IMR-90 (cell line): ENCODE results near the gene CYP46A1. TPM values are rescaled to one million over a fixed set of nuclear protein-coding genes. Genes with fewer than 3 reads are reported as not detected.

Experiments
- ATAC-seq: fragments of 200-7000 bp; cut with Tn5 transposase; 2 replicates; pipeline ENCODE4 v1.9.1; 2020; ENCODE audit warnings: low read depth, mild to moderate bottlenecking, moderate library complexity
- BruUV-seq: library from RNA; stranded (reverse); fragments of 400-500 nt; replicated peaks from 2 replicates; lab custom pipeline; 2021; lab: Mats Ljungman, UMichigan
- CTCF ChIA-PET: fragments of 300-600 bp; formaldehyde crosslinking; extraction: SDS; loops from one replicate; lab custom pipeline; 2021; ENCODE audit warnings: antibody characterized with exemption; lab: Yijun Ruan, JAX
- POLR2A ChIA-PET: fragments of 300-600 bp; sonication (Branson Sonifier 250); formaldehyde crosslinking; loops from one replicate; lab custom pipeline; 2022; ENCODE audit warnings: antibody characterized with exemption; ENCODE audit not compliant: unreplicated experiment; lab: Charles Lee
- DNase-seq: peaks from one replicate; pipeline ENCODE4 v3.0.0; 2013
- H2AFZ ChIP-seq: replicated peaks from 2 replicates; pipeline ENCODE3; 2013; ENCODE audit warnings: low read length, mild to moderate bottlenecking; ENCODE audit not compliant: poor library complexity
- H2AK5ac ChIP-seq: 2 replicates; pipeline ENCODE4 v1.6.1; 2013; ENCODE audit warnings: low read depth, low read length, inconsistent platforms
- H2AK9ac ChIP-seq: replicated peaks from 2 replicates; pipeline ENCODE3; 2013; ENCODE audit warnings: mild to moderate bottlenecking, low read depth, low read length, moderate library complexity; ENCODE audit not compliant: poor library complexity
- H2BK120ac ChIP-seq: 2 replicates; pipeline ENCODE4 v1.6.1; 2013; ENCODE audit warnings: low read depth, low read length, inconsistent platforms
- H2BK15ac ChIP-seq: 3 replicates; pipeline ENCODE4 v1.6.1; 2013; ENCODE audit warnings: low read depth, low read length, inconsistent platforms
- H2BK20ac ChIP-seq: 2 replicates; pipeline ENCODE4 v1.6.1; 2013; ENCODE audit warnings: low read depth, mild to moderate bottlenecking, inconsistent platforms, low read length, moderate library complexity
- H2BK5ac ChIP-seq: 2 replicates; pipeline ENCODE4 v1.6.1; 2013; ENCODE audit warnings: mild to moderate bottlenecking, low read depth, low read length, inconsistent platforms; ENCODE audit not compliant: poor library complexity, severe bottlenecking
- H3K14ac ChIP-seq: replicated peaks from 2 replicates; pipeline ENCODE4 v1.6.1; 2013; ENCODE audit warnings: low read depth, low read length, inconsistent platforms
- H3K18ac ChIP-seq: 2 replicates; pipeline ENCODE4 v1.6.1; 2013; ENCODE audit warnings: low read depth, low read length, control low read depth
- H3K23ac ChIP-seq: 2 replicates; pipeline ENCODE4 v1.6.1; 2013; ENCODE audit warnings: low read depth, low read length, inconsistent platforms
- H3K27ac ChIP-seq: 2 replicates; pipeline ENCODE4 v1.5.1; 2013; ENCODE audit warnings: mild to moderate bottlenecking, control low read depth, low read length; ENCODE audit not compliant: insufficient read depth
- H3K27me3 ChIP-seq: 2 replicates; pipeline ENCODE4 v1.6.1; 2013; ENCODE audit warnings: low read length; ENCODE audit not compliant: control insufficient read depth, insufficient read depth
- H3K36me3 ChIP-seq: 2 replicates; pipeline ENCODE4 v1.6.1; 2013; ENCODE audit warnings: low read length, mixed read lengths; ENCODE audit not compliant: control insufficient read depth, insufficient read depth
- H3K4ac ChIP-seq: 2 replicates; pipeline ENCODE4 v1.6.1; 2013; ENCODE audit warnings: low read depth, low read length, inconsistent platforms
- H3K4me1 ChIP-seq: 2 replicates; pipeline ENCODE4 v1.6.1; 2013; ENCODE audit warnings: low read length, mixed read lengths; ENCODE audit not compliant: control insufficient read depth, insufficient read depth
- H3K4me2 ChIP-seq: 2 replicates; pipeline ENCODE4 v1.6.1; 2013; ENCODE audit warnings: low read depth, mild to moderate bottlenecking, control low read depth, low read length, moderate library complexity
- H3K4me3 ChIP-seq: 2 replicates; pipeline ENCODE4 v1.5.1; 2013; ENCODE audit warnings: low read depth, mild to moderate bottlenecking, control low read depth, low read length, moderate library complexity; ENCODE audit not compliant: insufficient read depth
- H3K56ac ChIP-seq: 2 replicates; pipeline ENCODE4 v1.6.1; 2013; ENCODE audit warnings: low read length, inconsistent platforms; ENCODE audit not compliant: insufficient read depth; ENCODE audit errors: extremely low read depth
- H3K79me1 ChIP-seq, 2 experiments: 2 replicates each; pipeline ENCODE4 v1.6.1; 2013; ENCODE audit warnings: low read length in 2 of 2, inconsistent platforms in 1 of 2, low read depth in 1 of 2
- H3K9ac ChIP-seq: 2 replicates; pipeline ENCODE4 v1.6.1; 2013; ENCODE audit warnings: low read depth, low read length, control low read depth
- H3K9me1 ChIP-seq: 2 replicates; pipeline ENCODE4 v1.6.1; 2013; ENCODE audit warnings: low read length, inconsistent platforms; ENCODE audit not compliant: insufficient read depth
- H3K9me3 ChIP-seq: 2 replicates; pipeline ENCODE4 v1.6.1; 2013; ENCODE audit warnings: low read length; ENCODE audit not compliant: control insufficient read depth, insufficient read depth
- H4K20me1 ChIP-seq: 2 replicates; pipeline ENCODE4 v1.6.1; 2013; ENCODE audit warnings: low read length, inconsistent platforms; ENCODE audit not compliant: insufficient read depth
- H4K5ac ChIP-seq: 2 replicates; pipeline ENCODE4 v1.6.1; 2013; ENCODE audit warnings: mild to moderate bottlenecking, low read depth, low read length, control low read depth
- H4K8ac ChIP-seq, 2 experiments: 2 replicates each; pipeline ENCODE4 v1.6.1; 2013; ENCODE audit warnings: low read depth in 2 of 2, low read length in 2 of 2, control low read depth in 1 of 2, inconsistent platforms in 1 of 2
- H4K91ac ChIP-seq: 2 replicates; pipeline ENCODE4 v1.6.1; 2013; ENCODE audit warnings: low read depth, low read length, inconsistent platforms; ENCODE audit not compliant: insufficient read depth
- BHLHE40 ChIP-seq: fragments of 150-350 bp; IDR thresholded peaks from 2 replicates; pipeline ENCODE4 v1.6.1; 2016; ENCODE audit warnings: mild to moderate bottlenecking, low read depth, low read length
- CEBPB ChIP-seq: IDR thresholded peaks from 2 replicates; pipeline ENCODE4 v1.6.1; 2012; ENCODE audit warnings: low read depth, low read length, improper control_type of control experiment
- CHD1 ChIP-seq: IDR thresholded peaks from 2 replicates; pipeline ENCODE4 v1.6.1; 2012; ENCODE audit warnings: low read depth, low read length, improper control_type of control experiment
- CTCF ChIP-seq: conservative IDR thresholded peaks from 2 replicates; pipeline ENCODE4 v1.5.1; 2012; ENCODE audit warnings: mild to moderate bottlenecking, low read depth, low read length, improper control_type of control experiment
- ELK1 ChIP-seq: fragments of 150-350 bp; IDR thresholded peaks from 2 replicates; pipeline ENCODE4 v1.6.1; 2016; ENCODE audit warnings: low read depth, mild to moderate bottlenecking, low read length, moderate library complexity, borderline replicate concordance
- FOS ChIP-seq: fragments of 150-350 bp; IDR thresholded peaks from 2 replicates; pipeline ENCODE4 v1.6.1; 2016; ENCODE audit warnings: low read depth, low read length
- MAFK ChIP-seq: IDR thresholded peaks from 2 replicates; pipeline ENCODE4 v1.6.1; 2012; ENCODE audit warnings: low read depth, low read length, improper control_type of control experiment
- MAZ ChIP-seq: IDR thresholded peaks from 2 replicates; pipeline ENCODE4 v1.6.1; 2012; ENCODE audit warnings: low read depth, mild to moderate bottlenecking, low read length, improper control_type of control experiment, moderate library complexity, borderline replicate concordance
- MXI1 ChIP-seq: IDR thresholded peaks from 2 replicates; pipeline ENCODE4 v1.6.1; 2012; ENCODE audit warnings: low read depth, mild to moderate bottlenecking, low read length, moderate library complexity, borderline replicate concordance
- NFE2L2 ChIP-seq: fragments of 150-350 bp; IDR thresholded peaks from 2 replicates; pipeline ENCODE4 v1.6.1; 2016; ENCODE audit warnings: low read depth, mild to moderate bottlenecking, low read length
- POLR2A ChIP-seq: IDR thresholded peaks from 2 replicates; pipeline ENCODE4 v1.6.1; 2012; ENCODE audit warnings: mild to moderate bottlenecking, low read depth, low read length
- RAD21 ChIP-seq: IDR thresholded peaks from 2 replicates; pipeline ENCODE4 v1.6.1; 2012; ENCODE audit warnings: low read length, improper control_type of control experiment
- RCOR1 ChIP-seq: IDR thresholded peaks from 2 replicates; pipeline ENCODE4 v1.6.1; 2012; ENCODE audit warnings: mild to moderate bottlenecking, low read length, improper control_type of control experiment; ENCODE audit not compliant: insufficient replicate concordance
- RFX5 ChIP-seq: IDR thresholded peaks from 2 replicates; pipeline ENCODE4 v1.8.0; 2012; ENCODE audit warnings: low read depth, mild to moderate bottlenecking, low read length, moderate library complexity
- SMC3 ChIP-seq: fragments of 150-350 bp; IDR thresholded peaks from 2 replicates; pipeline ENCODE4 v1.6.1; 2016; ENCODE audit warnings: low read depth, mild to moderate bottlenecking, antibody characterized with exemption, low read length, moderate library complexity
- USF2 ChIP-seq: fragments of 150-350 bp; IDR thresholded peaks from 2 replicates; pipeline ENCODE4 v1.6.1; 2017; ENCODE audit warnings: mild to moderate bottlenecking, antibody characterized with exemption, low read length, low read depth
- WGBS, 2 experiments: methylation state at CpG; one replicate each; pipeline versions ENCODE4 v1.1.5 to v1.1.7; 2013; ENCODE audit warnings: missing lambda C conversion rate in 2 of 2; ENCODE audit not compliant: insufficient read length in 1 of 2; ENCODE audit errors: extremely low coverage in 2 of 2; 5-methylcytosine and 5-hydroxymethylcytosine counted together
- dilution Hi-C: fragments of 300-500 bp; cut with HindIII; formaldehyde crosslinking; loops from one replicate; pipeline ENCODE4 v1.14.3; 2018; ENCODE audit warnings: low sequenced_read_pairs; ENCODE audit not compliant: unreplicated experiment
- in situ Hi-C: fragments of 300-500 bp; cut with MboI; formaldehyde crosslinking; loops from 3 replicates; pipeline ENCODE4 v1.14.3; 2019; ENCODE audit warnings: low sequenced_read_pairs, inconsistent platforms, mixed read lengths
- intact Hi-C: fragments of 100-400 bp; cut with micrococcal nuclease; formaldehyde crosslinking; loops from 2 replicates; pipeline ENCODE4 v1.10.0; 2022
- polyA plus RNA-seq, 3 experiments: library from polyadenylated mRNA; depleted of rRNA; stranded (reverse); fragments of >200 nt; gene quantifications; 2 replicates each; pipeline ENCODE4 v1.2.3, GENCODE V29; 2012; ENCODE audit warnings: low replicate concordance in 1 of 3
- total RNA-seq: library from RNA; depleted of rRNA; stranded (reverse); fragments of >200 nt; gene quantifications from 2 replicates; pipeline ENCODE4 v1.2.3, GENCODE V29; 2012

The CYP46A1 gene
- total and polyA plus RNA-seq, 2 of the 4 experiments (the other 2 are of a cell fraction) = 0.18 to 0.31 TPM

DNA sequence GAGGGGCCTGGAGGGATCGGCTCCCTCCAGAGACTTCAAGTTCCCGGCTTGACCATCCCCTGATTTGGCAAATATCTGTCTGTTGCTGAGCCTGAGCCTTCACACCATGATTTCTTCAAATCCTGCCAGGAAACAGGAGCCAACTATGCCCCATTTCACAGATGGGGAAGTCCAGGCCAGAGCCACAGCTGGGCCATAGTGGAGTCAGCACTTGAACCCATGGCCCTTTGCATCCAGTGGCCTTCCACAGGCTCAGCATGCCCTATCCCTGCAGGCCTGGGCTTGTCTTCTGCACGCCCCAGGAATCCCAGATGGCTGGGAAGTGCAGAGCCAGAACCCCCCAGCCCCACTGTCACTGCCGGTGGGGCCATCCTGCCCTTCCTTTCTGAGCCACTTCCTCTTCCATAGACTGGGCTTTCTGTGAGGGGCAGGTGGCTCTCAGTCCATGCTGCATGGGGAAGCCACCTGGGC, 44.9 kb downstream of the CYP46A1 start:
- Histone ChIP-seq H3K14ac (no peak overlapping the region), H3K79me1 (no peaks in the 10 kb centered on the region), H4K91ac (no peak overlapping the region), H3K9me1 (peaks cover 5% of the 10 kb centered on the region; the same call in 1 of the 2 replicates), H3K4me2 (no peak overlapping the region), H2AFZ (no peak overlapping the region), H3K4me3 (no peak overlapping the region), H3K27ac (no peak overlapping the region), H2BK5ac (no peak overlapping the region), H2BK15ac (no peak overlapping the region), H4K8ac (no peak overlapping the region), H3K27me3 (peaks cover 8% of the 10 kb centered on the region; the same call in 1 of the 2 replicates), H2BK120ac (no peak overlapping the region), H2BK20ac (no peak overlapping the region), H3K36me3 (no peaks in the 10 kb centered on the region), H3K9ac (no peak overlapping the region), H3K56ac (no peak overlapping the region), H3K4me1 (peaks cover 3% of the 10 kb centered on the region; the same call in 1 of the 2 replicates), H3K23ac (no peak overlapping the region), H3K9me3 (no peaks in the 10 kb centered on the region), H3K4ac (no peak overlapping the region), H4K20me1 (no peaks in the 10 kb centered on the region), H2AK5ac (no peak overlapping the region; the same call in 1 of the 2 replicates), H2AK9ac (no peak overlapping the region), H3K18ac (no peak overlapping the region), H4K5ac (no peak overlapping the region)
- in situ Hi-C loops = no loop called here
- no TSS peak for BruUV-seq
- CTCF ChIA-PET = interaction anchor here (1.6 kb wide), 1 partner anchor 25 kb away, joined by 6 read pairs; no protein-coding TSS in a partner anchor
- POLR2A ChIA-PET = no interaction called here
- ATAC-seq (no peak), DNase-seq (no peak)
- intact Hi-C loops = no loop called here
- dilution Hi-C loops = no loop called here
- WGBS, 2 experiments = no CpG with 5 or more reads among the region's 4 CpGs
- TF ChIP-seq MXI1 (no peak), RFX5 (no peak), BHLHE40 (no peak), RCOR1 (no peak), ELK1 (no peak), MAFK (no peak), CTCF (no peak), CEBPB (no peak), USF2 (no peak), CHD1 (no peak), SMC3 (no peak), FOS (no peak), RAD21 (no peak), MAZ (no peak), NFE2L2 (no peak), POLR2A (no peak)
